Esophagus mucosa (tissue), 1 donor: ENCODE data around the gene MEIOC. TPM values are rescaled to one million over a fixed set of nuclear protein-coding genes. Genes with fewer than 3 reads are reported as not detected.
"Not testable (repeated sequence)": the region's sequence is repeated elsewhere in the genome, so short reads cannot be mapped to it uniquely, and the experiment has no call there.

ENCODE experiments used
- ATAC-seq: fragments of 200-7000 bp; cut with Tn5 transposase; one replicate; pipeline ENCODE4 v1.9.1; 2020
- total RNA-seq: library from RNA; stranded (reverse); gene quantifications from one replicate; pipeline ENCODE4 v1.2.4, GENCODE V29; 2023
- donor health status: DM: yes; HTN: yes; CAD: no.

MEIOC gene
- total RNA-seq, 1 donor from 2014 or later: not detected

DNA sequence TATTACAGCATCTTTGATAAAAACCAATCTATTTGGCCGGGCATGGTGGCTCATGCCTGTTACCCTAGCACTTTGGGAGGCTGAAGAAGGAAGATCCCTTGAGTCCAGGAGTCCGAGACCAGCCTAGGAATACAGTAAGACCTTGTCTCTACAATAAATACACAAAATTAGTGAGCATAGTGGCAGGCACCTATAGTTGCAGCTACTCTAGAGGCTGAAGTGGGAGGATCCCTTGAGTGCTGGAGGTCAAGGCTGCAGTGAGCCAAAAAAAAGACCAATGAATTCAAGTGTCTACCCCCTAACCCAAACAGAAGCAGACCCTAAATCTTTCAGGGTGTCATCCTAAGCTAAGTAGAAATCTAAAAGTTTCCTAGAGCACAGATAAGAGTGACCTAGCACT is 7.3 kb upstream of the MEIOC start:
- ATAC-seq: no peak

DNA sequence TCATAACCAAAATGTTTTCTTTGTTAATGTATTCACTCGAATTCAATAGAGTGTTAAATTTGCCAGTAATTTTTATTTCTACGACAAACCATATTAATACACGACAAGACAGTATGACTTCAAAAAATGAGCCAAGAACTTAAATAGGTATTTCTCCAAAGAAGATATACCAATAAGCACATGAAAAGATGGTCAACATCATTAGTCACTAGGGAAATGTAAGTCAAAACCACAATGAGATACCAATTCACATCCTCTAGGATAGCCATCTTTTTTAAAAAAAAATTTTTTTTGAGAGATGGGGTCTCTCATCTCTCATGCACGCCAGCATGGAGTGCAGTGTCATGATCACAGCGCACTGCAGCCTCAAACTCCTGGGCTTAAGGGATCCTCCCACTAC is 5.0 kb upstream of the MEIOC start:
- no peak for ATAC-seq

DNA sequence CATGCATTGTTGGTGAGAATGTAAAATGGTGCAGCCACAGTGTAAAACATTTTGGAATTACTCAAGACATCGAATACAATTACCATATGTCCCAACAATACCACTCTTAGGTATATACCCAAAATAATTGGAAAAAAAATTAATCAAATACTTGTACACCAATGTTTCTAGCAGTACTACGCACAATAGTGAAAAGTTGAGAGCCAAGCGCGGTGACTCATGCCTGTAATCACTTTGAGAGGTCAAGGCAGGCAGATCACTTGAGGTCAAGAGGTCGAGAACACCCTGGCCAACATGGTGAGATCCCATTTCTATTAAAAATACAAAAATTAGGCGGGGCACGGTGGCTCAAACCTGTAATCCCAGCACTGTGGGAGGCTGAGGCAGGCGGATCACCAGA is 3.5 kb upstream of the MEIOC start:
- no peak for ATAC-seq

DNA sequence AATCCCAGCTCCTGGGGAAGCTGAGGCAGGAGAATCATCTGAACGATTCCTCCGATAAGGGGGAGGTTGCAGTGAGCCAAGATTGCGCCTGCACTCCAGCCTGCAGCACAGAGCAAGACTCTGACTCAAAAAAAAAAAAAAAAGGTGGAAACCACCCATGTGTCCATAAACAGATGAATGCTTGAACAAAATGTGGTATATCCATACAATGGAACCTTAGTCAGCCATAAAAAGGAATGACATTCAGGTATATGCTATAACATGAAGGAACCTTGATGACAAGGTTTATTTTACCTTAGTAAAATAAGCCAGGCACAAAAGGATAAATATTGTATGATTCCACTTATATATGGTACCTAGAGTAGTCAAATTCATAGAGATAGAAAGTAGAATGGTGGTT is 2.9 kb upstream of the MEIOC start:
- ATAC-seq: no peak

DNA sequence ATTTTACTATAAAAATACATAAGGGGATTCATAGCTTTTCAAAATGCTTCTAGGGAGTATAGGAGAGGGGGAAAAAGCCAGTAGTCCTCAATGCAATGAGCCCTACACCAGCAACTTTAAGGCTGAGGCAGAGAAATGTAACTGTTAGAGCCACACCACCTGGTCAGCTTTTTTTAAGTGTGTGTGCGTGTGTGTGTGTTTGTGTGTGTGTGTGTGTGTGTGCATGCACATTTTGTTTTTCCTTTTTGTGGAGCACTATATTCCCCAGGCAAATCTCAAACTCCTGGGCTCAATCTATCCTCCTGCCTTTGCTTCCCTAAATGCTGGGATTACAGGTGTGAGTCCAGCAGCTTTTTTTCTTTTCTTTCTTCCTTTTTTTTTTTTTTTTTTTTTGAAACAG is 2.3 kb upstream of the MEIOC start:
- ATAC-seq: no peak

DNA sequence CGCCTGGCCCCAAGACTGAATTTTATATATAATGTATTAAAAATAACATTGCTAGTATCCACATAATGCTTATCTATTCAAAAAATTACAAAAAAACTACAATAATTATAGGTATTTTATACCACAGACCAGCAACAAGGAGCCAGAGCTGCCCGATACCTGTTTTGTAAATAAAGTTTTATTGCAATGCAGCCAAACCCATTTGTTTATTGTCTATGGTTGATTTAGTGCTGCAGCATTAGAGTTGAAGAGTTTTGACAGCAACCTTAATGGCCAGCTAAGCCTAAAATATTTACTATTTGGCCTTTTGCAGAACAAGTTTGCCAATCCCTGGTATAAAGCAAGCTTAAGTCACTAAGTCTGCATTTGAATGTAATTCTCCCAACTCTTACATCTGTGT is 5.6 kb downstream of the MEIOC start:
- ATAC-seq: no peak

DNA sequence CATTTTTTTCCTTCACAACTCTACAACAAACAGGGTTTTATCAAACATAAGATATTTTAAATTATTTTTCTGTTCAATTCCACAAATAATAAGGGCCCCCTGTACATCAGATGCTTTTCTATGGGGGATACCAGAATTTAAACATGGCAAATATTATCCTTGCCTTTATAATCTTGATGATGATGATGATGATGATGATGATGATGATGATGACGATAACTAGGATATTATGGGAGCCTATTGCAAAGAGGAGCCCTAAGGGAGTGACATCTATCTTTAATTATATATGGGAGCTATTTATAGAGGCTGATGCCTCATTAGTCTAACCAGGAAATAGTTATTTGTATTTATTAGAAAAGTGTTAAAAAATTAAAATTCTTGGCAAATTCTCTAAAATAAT is 6.8 kb downstream of the MEIOC start:
- no peak for ATAC-seq

DNA sequence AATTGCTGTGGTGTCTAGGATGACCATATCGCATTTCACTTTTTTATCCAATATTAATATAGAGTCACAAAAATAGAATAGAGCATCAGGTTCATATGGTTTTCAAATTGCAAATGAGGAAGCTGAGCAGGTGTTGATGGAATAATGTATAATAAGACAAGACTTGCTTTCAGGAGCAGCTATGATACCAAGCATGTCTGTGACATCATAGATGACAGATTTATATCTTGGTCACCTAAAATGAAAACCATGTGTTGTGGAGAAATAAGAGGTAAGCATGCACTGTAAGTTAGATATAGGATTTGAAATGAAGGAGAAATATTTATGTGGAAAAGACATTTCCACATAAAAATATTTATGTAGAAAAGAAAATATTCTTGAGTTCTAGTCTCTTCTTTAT is 8.6 kb downstream of the MEIOC start:
- no peak for ATAC-seq

DNA sequence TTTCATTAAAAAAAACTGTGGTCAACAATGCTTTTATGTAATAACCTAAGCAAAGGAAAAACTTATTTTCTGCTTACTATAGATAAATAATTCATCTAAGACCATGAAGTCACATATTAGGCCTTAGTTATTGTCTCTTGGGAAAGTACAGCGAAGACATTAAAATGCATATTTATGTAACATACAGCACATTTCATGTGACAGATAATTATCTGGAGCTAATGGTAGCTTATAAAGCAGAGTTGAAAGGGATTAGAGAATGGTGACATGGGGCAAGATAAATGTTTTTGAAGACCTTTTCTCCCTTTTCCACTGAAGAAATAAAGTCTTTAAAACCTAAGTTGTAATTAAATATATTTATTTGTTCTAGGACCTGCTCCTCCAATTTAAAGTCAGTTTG is 9.7 kb downstream of the MEIOC start:
- ATAC-seq: no peak

DNA sequence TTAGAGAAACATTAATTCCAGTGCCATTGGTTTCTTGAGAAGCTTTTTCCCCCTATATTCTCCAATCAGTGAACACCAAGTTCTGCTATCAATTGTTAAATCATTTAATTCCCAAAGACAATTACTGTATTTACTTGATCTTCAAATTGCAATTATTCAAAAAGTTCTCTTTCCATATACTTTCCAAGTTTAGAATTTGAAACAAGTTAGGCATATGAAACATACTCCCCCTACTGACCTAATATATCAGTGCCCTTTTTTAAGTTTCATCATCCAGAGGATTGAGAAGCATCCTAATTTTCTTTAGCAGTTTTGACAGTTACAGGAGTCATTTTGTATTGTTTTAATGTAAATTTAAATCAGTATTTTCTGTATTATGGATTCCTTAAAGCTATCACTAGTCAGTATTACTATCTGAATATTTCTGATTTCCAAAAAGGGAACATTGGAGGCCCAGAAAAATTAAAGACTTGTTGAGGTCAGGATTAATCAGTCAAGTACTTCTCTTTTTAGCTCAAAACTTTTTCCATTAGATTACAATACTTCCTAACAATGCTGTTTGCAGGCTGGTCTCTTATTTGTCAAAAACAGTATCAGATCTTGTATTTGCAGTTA is 16.3 kb downstream of the MEIOC start:
- no peak for ATAC-seq

DNA sequence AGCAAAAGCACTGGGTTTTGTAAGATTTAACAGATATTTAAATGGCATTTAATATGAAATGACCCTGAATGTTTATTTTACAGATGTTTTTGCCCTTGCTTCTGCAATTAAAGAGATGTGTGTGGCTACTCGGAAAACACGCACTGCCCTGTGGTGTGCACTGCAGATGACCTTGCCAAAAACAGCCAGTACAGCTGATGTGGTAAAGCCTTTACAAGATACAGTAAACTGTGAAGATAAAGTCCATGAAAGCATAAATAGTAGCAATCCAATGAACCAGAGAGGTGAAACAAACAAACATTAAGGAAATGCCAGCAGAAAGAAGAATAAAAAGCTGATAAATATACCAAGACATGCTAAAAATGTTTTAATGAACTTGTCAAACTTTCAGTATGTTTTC is 17.6 kb downstream of the MEIOC start:
- no peak for ATAC-seq

DNA sequence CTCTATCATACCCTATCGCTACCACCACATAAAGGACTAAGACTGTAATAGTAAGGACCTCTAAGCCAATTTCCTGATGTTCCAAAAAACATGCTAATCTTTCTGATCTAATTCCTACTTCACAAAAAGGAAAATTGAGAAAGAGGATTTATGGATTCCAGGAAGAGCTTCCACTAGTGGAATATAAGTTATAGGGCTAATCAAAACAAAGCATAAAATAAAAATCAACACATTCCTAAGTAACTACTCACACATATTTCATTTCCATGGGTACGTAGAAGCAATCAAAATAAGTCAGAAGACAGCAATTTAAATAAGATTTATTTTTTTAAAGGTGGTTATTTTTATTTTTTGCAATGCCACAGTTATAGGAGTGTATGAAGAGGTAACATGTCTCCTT is 20.9 kb downstream of the MEIOC start:
- no peak for ATAC-seq

DNA sequence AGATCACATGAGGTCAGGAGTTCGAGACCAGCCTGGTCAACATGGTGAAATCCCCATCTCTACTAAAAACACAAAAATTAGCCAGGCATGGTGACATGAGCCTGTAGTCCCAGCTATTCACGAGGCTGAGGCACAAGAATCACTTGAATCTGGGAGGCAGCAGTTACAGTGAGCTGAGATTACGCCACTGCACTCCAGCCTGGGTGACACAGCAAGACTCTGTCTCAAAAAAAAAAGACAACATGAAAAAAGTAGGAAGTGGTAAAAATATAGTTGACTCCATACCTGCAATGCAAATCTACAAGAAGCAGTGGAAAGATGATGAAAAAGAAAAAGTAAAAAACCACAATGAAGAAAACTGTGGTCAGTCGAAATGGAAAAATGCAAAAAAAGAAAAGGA is 27.0 kb downstream of the MEIOC start:
- not testable (repeated sequence) for ATAC-seq

DNA sequence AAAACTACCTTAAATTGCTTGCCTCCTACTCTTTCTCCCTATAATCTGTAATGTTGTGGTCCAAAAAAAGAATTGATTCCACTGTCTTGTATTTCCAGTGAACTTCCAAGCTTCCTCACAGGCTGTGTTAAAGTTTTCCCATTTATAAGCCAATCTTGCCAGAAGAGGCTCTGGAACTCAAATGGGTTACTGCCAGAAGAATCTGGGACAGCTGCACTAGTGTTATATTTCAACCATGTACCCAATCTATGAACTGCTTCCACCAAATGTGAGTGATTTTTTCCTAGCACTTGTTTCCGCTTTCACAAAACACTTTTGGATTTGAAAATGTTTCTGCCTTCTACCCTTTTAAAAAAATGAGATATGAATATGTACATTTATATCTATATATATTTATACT is 31.5 kb downstream of the MEIOC start:
- no peak for ATAC-seq

DNA sequence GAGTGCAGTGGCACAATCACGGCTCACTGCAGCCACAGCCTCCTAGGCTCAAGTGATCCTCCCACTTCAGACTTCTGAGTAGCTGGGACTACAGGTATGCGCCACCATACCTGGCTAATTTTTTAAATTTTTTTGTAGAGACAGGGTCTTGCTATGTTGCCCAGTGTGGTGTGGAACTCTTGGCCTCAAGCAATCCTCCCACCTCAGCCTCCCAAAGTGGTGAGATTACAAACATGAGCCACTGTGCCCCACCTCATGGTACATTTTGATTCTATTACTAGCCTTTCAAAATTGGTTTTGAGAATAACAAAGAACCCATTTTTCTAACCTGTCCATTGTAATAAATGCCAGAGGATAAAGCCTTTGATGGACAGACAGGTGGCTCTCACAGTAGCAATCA is 31.9 kb downstream of the MEIOC start:
- no peak for ATAC-seq

DNA sequence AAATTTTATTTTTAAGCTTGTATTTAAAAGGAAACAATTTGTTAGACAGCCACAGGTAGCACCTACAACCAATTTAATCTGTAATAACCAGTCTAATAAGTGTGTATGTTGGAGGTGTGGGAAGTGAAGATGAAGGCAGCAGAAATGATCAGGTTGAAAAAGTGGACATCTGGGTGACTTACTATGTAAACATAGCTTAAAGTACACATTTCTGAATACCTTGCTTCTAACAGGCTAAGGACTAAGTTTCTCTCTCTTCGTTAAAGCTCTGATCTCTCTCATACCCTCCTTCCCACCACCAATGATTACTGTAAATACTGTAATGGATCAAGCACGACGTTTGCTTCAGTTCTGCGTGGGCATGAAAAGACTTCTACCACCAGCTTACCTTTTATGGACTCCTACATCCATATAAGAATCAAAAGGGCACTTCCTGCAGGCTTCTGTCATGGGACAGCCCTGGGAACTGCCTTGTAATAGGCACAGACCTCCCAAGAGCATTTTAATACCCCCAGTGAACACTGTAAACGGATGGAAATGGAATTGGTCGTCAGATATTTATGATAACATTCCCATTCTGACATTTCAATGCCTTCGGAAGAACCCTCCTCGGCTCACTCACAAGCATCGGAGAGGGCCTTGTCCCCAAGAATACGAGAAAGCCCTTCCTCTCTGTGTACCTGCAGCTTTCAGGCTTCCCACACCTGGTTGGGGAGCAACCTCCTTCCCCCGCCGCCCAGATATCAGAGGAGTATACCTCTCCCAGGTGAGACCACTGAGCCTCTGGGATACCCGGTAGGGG is 32.6 kb downstream of the MEIOC start:
- ATAC-seq: peak; percentile 41

DNA sequence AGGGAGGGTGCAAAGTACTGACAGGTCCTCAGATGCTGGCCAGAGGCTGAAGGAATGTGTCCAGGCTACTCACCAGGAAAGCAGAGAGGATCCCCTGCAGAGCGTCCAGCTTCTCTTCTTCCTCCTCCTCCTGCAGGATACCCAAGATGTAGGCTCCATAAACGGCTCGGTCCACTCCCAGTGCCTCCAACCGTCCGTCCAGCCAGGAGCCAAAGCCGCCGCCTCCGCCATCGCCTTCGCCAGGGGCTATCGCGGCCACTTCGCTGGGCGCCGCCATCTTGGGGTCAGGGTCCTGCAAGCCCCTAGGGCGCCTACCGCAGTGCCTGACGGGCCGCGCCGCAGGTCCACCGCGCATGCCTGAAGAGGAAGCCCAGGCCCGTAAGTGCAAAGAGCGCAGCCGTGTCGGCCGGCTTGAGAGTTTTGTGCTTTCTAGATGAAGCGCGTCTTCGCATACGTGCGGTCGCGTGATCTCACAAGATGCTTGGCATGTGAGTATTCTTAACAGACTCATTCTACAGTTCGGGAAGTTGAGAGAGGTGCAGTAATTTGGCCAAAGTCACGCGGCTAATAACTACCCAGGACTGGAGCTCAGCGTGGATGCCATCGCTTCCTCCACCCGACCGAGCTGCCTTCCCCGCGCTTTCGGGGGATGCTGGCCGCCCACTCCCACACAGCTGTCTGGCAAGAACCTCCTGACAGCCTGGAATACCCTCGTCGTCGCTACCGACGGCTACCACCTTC is 33.4 kb downstream of the MEIOC start, which contains the start of gene CCDC43:
Gene CCDC43 (minus strand): TSS at position 300 of the 741 bp plus-strand sequence. CDS start 23 bp downstream, at position 277.
- ATAC-seq: peak; percentile 98

DNA sequence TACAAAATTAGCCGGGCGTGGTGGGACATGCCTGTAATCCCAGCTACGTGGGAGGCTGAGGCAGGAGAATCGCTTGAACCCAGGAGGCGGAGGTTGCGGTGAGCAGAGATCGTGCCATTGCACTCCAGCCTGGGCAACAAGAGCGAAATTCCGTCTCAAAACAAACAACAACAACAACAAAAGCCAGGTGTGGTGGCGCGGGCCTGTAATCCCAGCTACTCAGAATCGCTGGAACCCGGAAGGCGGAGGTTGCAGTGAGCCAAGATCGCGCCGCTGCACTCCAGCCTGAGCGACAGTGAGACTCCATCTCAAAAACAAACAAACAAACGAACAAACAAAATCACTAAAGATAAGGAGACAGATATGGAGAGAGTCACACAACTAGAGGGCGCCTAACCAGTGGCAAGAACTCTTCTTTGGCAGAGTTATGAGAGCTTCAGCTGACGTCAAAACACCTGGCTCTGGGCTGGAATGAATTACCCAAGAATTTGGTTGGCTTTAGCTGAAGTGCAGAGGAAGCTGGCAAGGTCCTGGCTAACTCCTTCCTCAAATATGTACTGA is 34.6 kb downstream of the MEIOC start:
- ATAC-seq: peak; percentile 14

DNA sequence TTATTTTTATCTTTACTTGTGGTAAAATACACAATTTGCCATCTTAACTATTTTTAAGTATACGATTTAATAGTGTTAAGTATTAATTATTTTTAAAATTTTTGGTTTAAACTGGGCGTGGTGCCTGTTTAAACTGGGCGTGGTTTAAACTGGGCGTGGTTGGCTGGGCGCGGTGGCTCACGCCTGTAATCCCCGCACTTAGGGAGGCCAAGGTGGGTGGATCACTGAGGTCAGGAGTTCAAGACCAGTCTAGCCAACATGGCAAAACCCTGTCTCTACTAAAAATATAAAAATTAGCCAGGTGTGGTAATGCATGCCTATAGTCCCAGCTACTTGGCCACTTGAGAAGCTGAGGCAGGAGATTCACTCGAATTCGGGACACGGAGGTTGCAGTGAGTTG is 37.3 kb downstream of the MEIOC start:
- ATAC-seq: no peak

DNA sequence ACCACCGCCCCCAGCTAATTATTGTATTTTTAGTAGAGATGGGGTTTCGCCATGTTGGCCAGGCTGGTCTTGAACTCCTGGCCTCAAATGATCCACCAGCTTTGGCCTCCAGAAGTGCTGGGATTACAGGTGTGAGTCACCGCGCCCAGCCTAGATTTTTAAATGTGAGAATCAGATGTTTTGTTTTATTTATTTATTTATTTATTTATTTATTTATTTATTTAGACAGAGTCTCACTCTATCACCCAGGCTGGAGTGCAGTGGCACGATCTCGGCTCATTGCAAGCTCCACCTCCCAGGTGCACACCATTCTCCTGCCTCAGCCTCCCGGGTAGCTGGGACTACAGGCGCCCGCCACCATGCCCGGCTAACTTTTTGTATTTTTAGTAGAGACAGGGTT is 44.0 kb downstream of the MEIOC start:
- not testable (repeated sequence) for ATAC-seq

DNA sequence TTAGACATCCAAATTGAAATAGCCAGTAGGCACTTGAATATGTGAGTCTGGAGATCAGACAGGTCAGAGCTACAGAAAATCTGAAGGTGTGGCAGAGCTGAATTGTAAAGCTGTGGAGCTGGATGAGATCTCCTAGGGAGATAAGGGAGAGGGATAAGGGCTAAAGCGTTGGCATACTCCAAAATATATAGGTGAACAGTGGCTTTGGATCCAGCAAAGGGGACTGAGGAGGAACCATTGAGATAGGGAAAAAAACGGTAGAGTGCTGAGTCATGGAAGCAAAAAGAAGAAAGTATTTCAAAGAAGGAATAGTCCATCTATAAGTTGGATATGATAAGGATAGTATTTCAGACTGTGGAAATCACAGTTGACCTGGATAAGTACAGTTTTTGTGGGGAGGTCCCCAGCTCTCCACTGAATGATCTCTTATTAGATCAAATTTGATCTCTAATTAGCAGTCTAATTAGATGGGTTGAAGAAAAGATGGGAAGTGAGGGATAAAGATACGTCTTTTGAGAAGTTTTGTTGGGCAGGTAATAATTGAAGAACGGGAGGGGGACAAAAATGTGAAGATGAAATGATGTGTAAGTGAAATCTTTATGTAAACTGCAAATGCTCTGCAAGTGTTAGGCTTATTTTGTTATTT is 51.6 kb downstream of the MEIOC start:
- ATAC-seq: no peak

DNA sequence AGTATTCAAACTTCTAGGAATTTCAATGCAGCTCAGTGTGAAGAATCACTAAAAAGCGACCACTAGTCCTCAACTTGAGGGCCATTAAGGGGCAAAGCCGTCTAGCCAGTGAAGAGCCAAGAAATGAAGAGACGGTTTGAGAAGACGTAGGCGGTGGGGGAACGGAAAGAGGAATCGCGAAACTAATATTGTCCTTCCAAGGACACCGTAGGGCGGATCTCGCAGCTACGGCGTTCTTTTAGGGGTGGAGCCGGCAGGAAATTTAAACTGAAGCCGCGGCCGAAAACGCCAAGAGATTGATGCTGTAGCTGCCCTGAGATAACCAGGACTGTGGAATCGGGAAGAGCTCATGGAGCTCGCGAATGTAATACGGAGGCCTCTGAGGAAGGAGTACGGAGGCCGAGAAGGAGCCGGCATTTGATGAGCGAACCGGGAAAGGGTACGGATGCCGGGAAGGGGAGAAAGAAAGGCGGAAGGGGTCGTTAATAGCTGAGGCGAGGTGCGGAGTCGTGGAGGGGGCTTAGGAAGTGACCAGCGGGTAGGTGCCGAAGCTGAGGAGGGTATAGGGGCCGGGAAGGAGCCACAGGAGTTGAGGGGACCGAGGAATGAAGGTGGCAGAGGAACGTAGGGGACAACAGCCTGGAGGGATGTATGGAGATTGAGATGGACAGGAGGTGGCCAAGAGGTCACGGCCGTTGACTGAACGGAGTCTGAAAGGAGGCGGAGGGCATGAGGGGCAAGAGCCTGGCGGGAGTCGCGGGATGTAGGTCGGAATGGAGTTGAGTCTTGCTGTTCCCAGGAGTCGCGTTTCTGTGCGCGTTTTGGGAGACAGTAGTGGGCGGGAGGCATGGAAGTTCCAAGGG is 52.4 kb downstream of the MEIOC start, which contains the start of gene DBF4B:
Gene DBF4B (plus strand): TSS at position 265 of the 863 bp plus-strand sequence. CDS start 156 bp downstream, at position 421.
- peak; percentile 92 for ATAC-seq
